ENCODE data around the gene ARHGEF37.

ARHGEF37 gene

GRCh38 chr5:149623473-149623872 lies 42.2 kb downstream of the ARHGEF37 start:
- TF ChIP-seq CTCF (IDR thresholded peaks at IDR 0.05; ENCODE audit: low read depth, low read length, missing control alignments): no peak
- H3K4me3 ChIP-seq (ENCODE audit: low read depth, low read length): no peak overlapping the region
- DNase-seq (ENCODE audit: low read depth): no peak

GRCh38 chr5:149627070-149627469 lies 45.8 kb downstream of the ARHGEF37 start:
- DNase-seq (ENCODE audit: low read depth): no peak
- H3K4me3 ChIP-seq (ENCODE audit: low read depth, low read length): no peak overlapping the region
- TF ChIP-seq CTCF (IDR thresholded peaks at IDR 0.05; ENCODE audit: low read depth, low read length, missing control alignments): no peak

- H3K4me3 ChIP-seq (ENCODE audit: low read depth, low read length): no peak overlapping the region
- DNase-seq (ENCODE audit: low read depth): no peak
- no peak for TF ChIP-seq CTCF (IDR thresholded peaks at IDR 0.05; ENCODE audit: low read depth, low read length, missing control alignments)
These were observed 46.9 kb downstream of the ARHGEF37 start for GRCh38 chr5:149628221-149628620.

GRCh38 chr5:149628846-149629388 lies 47.6 kb downstream of the ARHGEF37 start:
- no peak for DNase-seq (ENCODE audit: low read depth)
- no peak for TF ChIP-seq CTCF (IDR thresholded peaks at IDR 0.05; ENCODE audit: low read depth, low read length, missing control alignments)
- H3K4me3 ChIP-seq (ENCODE audit: low read depth, low read length): no peak overlapping the region

- no peak overlapping the region for H3K4me3 ChIP-seq (ENCODE audit: low read depth, low read length)
- TF ChIP-seq CTCF (IDR thresholded peaks at IDR 0.05; ENCODE audit: low read depth, low read length, missing control alignments): no peak
- DNase-seq (ENCODE audit: low read depth): no peak
These were observed 48.1 kb downstream of the ARHGEF37 start for GRCh38 chr5:149629421-149629820.

GRCh38 chr5:149630337-149630736 lies 49.0 kb downstream of the ARHGEF37 start:
- H3K4me3 ChIP-seq (ENCODE audit: low read depth, low read length): no peak overlapping the region
- no peak for DNase-seq (ENCODE audit: low read depth)
- no peak for TF ChIP-seq CTCF (IDR thresholded peaks at IDR 0.05; ENCODE audit: low read depth, low read length, missing control alignments)

GRCh38 chr5:149631506-149631905 lies 50.2 kb downstream of the ARHGEF37 start:
- H3K4me3 ChIP-seq (ENCODE audit: low read depth, low read length): no peak overlapping the region
- TF ChIP-seq CTCF (IDR thresholded peaks at IDR 0.05; ENCODE audit: low read depth, low read length, missing control alignments): no peak
- no peak for DNase-seq (ENCODE audit: low read depth)

Data from GM12864 (cell line).